ENCODE results near the gene GPC6. TPM values are rescaled to one million over a fixed set of nuclear protein-coding genes. Genes with fewer than 3 reads are reported as not detected.
"Not testable (repeated sequence)": the region's sequence is repeated elsewhere in the genome, so short reads cannot be mapped to it uniquely, and the experiment has no call there.

The GPC6 gene
- polyA plus RNA-seq, 10 donors: 8.0 to 21.9 (median 15.3) TPM

DNA sequence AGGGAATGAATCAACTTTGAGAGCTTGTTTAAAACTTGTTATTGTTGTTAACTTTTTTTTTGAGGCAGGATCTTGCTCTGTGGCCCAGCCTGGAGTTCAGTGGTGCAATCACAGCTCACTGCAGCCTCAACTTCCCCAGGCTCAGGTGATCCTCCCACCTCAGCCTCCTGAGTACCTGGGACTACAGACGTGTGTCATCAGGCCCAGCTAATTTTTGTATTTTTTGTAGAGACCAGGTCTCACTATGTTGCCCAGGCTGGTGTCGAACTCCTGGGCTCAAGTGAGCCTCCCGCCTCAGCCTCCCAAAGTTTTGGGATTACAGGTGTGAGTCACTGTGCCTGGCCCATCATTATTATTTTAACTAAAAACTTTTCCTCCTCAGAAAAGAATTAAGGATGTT is 1117.1 kb downstream of the GPC6 start:
- not testable (repeated sequence) for DNase-seq

DNA sequence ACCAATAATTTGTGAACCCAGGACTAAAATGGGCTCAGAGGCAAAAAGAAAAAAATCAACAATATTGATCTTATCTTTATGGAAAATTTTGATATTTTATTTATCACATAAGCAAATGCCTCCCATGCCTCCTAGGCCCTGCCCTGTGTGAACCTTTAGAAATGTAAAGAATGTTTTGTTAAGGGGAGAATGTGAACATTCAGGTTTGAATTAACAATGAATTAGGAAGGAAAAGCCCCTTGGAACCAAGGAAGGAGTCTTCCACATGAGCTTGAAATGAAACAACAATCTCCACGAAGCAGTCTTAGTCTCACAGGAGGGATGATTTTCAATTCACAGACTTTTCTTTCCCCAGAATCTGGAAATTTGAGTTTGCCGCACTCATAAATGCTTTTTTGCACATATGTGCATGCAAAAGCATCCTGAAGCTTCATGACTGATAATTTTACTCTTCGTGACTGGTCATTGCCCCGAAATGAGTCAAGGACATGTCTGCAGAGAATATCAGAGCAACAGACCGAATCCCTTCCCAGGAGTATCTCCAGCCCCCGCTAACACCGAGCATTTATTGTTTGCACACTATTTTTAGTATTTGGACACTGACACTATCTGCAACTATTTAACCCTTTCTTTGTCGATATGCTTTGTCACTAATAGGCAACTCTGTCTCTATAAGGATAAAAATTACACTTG is 1117.7 kb downstream of the GPC6 start:
- DNase-seq: peak in 1 of 3 donors; percentile 42

DNA sequence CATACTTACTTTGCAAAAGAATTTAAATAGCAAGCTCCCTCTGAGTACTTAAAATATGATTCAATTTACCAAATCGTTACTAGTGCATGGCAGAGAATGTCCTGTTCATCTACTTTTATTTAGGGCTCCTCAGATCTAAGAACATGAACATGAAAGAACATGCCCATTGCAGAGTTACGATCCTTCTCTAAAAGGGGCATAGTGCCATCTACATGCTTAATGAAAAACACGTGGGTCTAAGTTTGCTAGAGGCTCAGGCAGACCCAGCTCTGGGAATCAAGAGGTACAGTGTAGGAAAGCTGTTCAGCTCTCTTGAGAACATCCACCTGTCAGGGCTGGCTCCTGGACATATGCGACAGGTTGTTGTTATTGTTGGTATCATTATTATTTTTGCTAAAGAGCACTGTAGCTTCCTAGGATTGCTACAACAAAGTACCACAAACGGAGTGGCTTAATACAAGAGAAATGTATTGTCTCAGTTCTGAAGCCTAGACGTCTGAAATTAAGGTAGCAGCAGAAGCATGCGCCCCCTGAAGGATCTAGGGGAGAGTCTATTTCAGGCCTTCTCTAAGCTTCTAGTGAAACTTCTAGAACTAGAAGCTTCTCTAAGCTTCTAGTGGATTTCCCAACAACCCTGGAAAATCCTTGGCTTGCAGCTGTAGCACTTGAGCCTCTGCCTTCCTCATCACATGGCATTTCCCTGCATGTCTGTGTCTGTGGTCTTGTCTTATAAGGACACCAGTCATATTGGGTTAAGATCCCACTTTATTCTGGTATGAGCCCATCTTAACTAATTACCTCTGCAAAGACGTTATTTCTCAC is 1119.0 kb downstream of the GPC6 start:
- DNase-seq: no peak

DNA sequence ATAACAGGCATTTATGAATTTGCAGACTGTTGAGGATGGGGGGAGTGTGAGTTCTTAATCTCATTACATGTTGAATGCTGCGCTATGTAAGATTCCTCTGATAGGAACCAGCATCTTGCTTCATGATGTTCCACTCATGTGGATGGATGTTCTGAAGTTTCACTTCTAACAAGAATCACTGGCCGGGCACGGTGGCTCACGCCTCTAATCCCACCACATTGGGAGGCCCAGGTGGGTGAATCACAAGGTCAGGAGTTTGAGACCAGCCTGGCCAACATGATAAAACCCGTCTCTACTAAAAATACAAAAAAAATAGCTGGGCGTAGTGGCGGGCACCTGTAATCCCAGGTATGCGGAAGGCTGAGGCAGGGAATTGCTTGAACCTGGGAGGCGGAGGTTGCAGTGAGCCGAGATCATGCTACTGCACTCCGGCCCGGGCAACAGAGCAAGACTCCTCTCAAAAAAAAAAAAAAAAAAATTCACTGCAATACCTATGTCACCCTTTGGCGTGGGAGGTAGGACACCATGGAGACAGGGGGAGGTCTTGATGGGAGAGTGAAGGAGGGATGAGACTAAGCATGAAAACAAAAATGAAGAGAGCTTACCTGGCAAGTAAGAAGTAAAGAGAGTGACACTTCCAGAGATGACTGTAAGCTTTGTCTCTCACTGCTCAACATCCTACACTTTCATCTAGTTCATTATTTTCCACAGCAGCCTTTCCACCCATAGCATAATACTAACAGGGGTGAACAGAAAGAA is 1119.8 kb downstream of the GPC6 start:
- no peak for DNase-seq

DNA sequence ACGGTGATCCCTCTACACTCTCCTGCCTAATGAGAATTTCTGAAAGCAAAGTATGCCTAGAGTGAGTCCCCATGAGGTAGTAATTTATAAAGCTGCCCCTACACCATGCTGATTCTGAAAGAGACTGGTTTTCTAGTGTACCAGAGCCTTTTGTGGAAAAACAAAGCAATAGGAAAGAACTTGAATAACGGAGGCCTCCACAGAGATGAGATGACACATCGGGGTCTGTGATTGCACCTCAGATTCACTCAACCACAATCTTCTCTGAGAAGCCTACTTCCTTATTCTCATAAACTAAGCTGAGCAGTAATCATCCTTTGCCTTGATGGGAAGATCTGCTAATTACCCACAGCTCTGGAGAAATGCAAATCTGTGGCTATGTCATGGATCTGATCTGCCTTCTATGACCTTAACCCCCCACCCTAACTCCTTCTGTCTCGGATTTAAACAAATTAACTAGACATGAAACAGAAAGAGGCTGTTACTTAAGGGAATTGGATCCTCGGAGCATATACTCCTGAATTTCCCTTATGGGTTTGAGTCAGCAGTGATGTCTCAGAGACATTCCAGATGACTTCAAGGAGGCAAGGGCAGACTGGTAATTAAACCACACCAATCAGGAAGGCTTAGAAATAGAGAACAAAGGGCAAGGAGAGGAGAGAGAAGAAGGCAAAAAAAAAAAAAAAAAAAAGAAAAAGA is 1124.8 kb downstream of the GPC6 start:
- DNase-seq: peak in 1 of 3 donors; percentile 77

DNA sequence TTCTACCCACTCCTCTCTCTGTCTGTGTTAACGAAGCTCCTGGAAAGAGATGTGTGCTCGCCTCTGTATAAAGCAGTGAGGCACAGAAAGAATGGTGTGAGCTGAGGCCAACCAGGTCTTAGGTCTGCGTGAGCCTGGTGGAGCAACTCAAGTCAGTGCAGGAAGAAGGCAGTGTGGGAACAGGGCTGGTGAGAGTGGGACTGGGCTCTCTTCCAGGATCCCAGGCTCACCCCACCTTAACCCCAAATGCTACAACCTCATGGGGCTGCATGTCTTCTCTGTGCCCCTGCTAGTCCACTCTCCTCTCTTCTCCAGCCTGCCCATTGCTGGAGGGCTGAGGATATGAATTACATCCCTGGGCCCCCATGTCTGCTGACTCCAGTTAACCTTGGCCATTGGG is 1125.5 kb downstream of the GPC6 start:
- no peak for DNase-seq

DNA sequence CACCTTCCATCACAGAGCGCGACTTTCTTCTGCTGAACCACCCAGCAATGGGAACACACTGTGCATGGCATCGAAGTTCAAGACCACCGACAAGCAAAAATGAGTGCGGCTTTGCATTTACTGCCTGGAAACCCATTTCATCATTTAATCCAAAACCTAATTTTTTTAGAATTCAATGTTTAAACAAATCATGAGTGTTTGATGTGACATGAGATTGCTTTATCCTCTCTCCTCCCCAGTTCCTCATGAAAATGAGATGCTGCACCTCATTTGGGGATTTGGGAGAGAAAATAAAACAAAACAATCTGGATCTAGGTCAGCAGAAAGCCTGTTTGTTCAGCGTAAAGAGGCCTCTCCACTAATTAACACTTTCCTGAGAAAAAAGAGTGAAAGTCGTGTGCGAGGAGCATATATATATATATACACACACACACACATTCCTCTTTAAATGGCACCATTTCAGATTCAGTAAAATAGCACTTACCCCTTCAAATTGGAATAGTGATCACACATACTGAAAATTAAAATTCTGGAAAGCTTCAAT is 1126.6 kb downstream of the GPC6 start:
- no peak for DNase-seq

DNA sequence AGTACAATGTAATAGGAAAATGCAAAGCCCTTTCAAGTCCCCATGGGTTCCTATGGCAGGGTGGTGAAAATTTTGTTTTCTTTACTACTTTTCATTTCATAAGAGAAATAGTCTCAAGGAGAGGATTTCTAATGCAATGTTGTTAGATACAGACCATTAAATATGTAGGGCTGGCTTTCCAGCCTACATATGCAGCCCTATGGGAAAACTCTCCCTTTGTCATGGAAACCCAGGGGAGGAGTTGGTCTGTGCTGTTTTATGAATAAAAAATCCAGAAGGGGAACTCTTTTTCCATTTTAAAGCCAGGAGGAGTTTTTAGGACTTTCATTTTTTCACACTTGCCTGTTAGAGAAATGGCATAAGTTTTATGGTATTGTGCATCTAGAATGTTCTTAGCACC is 1133.3 kb downstream of the GPC6 start:
- no peak for DNase-seq

DNA sequence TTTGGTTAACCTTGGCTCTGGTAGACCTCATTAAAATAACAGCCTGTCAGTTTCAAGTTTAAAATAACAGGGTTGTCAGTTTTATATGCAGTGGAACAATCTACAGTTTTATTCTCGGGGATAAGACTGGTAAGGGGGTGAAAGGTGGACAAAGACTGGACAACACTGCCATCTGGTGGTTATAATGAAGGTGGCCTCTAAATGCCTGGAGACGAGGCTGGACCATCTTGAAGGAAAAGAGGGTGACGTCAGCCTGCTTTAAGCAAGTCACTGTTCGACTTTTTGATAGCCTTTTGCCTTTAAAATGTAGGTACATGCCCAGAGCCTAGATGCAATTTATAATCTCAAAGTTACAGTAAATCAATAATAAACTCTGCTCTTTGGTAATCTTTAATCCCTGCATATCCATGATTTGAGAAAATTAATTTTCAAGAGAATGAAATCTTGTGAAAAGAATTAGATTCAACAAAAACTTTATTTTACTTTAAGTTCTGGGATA is 1135.9 kb downstream of the GPC6 start:
- peak; percentile 83 to 90 (median 88) for DNase-seq

DNA sequence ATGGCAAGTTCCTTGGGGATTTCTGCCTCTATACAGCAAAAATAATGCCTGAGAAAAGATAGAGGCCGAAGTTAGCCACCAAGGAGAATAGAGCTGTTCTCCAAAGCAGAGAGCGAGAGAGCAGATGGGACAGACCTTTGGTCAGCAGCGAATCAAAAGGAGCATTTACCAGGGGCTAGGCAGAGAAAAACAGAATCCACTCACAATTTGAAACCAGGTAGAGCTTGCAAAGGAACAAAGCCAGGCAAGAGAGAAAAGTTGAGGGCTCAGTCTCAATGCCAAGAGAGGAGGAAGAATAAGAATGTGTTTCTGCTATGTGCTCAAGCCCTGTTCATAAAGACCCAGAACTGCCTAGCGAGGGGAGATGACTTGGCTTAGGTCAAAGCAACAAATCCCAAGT is 1140.1 kb downstream of the GPC6 start:
- no peak for DNase-seq

DNA sequence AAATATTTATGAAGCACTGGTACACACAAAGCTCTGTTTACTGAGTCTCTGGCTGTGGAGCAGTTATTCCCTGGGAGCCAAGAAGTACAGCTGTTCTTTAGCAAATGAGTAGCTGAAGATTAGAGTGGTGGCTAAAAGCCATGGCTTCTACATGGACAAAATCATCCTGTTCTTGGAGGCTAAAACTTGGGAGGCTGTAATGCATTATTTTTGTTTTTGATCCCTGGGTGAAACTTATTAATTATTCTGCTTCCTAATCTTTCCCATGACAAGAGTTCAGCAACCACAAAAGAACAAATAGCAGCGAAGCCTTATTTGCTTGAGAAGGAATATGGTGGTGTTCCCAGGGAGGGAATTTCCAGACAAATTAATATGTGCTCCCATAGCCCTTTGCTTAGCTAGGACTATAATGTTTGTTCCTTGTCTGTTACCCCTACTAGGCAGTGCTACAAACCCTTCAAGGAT is 1143.4 kb downstream of the GPC6 start:
- DNase-seq: peak; percentile 80 to 90 (median 81)

DNA sequence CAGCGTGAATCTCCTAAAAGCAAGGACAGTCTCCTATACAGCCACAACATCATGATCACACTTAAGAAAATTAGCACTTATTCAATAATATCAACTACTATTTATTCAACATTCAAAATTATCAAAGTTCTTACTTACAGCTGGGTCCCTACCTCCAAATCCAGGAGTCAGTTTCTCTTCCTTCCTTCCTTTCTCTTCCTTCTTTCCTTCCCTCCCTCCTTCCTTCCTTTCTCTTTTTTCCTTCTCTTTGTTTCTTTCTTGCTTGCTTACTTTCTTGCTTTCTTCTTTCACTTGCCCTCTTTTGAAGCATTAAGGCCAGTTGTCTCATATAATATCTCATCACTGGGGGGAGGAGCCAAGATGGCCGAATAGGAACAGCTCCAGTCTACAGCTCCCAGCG is 1145.2 kb downstream of the GPC6 start:
- no peak for DNase-seq

DNA sequence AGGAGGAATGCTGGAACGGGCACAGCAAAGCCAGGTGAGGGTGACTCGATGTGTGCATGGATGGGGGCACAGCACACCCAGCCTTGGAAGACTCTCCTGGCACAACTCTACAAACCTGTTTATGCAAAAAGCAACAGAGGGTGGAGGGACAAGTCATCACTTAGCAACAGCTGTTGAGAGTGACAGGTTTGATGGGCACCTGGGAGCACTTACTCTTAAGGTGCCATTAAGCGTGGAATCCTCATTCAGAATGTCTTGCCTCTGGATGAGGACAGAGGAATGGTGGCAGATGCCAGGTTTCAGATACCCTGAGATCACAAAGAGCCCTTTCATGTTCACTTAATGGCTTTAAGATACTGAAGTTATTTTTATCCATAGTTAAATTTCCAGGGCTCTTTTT is 1155.9 kb downstream of the GPC6 start:
- DNase-seq: no peak

DNA sequence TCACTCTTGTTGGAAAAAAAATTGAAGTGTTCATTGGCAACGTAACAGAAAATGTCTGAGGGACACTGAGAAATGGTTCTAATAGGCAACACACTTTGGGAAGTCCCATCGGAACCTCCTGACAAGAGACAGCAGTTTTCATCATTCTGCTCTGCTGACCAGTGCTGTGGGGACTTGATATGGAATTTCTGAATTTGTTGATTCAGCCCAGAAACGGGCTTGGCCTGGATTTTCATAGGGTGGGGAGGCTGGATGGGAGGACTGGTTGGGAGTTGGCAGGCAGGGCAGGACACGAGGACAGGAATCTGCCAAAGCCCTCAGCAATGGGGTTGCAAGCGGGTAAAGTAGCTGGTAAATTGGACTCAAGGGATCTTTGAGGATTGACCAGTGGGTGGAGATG is 1156.4 kb downstream of the GPC6 start:
- DNase-seq: no peak

DNA sequence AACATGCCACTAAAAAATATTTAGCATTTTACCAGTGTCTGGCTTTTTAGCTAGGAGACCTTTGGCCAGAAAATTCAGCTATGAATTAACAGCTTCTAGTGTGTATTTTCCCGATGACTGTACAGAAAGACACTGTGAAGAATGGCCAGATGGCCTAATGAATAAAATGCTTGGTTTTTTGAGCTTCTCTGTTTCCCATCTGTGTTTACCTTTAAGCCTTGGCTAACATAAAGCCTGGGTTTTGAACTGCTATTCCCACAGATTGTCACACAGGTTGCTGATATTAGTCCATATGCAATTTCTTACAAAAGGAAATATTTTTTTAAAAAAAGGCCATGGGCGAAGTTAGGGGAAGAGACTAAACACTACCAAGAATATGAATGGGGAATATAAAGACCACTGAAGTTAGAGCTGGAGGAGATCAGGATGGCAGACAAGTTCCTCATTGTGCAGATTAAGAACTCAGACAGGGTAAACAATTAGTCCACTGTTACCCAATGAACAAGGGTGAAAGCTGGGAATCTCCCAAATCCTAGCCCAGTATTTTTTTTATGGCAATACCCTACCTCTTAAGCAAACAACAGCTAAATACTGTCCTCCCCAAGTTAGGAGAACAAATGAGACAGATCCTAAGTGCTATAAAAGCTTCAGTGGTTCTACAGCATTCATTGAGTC is 1157.8 kb downstream of the GPC6 start:
- DNase-seq: no peak

DNA sequence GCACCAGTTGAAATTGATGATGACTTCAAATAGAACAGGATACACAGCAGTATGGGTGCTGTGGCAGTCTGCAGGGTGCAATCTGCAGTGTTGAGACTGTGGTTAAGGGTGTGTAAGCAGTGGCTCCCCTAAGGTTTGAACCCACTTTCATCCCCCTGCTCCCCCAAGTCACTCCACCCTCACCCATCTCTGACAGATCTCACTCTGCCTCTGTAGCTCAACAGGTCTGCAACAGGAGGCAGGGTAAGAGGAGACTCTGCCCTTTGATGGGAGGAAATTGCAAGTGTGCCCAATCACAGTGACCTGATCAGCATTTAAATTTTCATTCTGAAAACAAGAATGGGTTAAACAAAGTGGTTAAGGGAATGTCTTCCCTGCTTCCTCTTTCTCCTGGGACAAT is 1160.4 kb downstream of the GPC6 start:
- DNase-seq: no peak

DNA sequence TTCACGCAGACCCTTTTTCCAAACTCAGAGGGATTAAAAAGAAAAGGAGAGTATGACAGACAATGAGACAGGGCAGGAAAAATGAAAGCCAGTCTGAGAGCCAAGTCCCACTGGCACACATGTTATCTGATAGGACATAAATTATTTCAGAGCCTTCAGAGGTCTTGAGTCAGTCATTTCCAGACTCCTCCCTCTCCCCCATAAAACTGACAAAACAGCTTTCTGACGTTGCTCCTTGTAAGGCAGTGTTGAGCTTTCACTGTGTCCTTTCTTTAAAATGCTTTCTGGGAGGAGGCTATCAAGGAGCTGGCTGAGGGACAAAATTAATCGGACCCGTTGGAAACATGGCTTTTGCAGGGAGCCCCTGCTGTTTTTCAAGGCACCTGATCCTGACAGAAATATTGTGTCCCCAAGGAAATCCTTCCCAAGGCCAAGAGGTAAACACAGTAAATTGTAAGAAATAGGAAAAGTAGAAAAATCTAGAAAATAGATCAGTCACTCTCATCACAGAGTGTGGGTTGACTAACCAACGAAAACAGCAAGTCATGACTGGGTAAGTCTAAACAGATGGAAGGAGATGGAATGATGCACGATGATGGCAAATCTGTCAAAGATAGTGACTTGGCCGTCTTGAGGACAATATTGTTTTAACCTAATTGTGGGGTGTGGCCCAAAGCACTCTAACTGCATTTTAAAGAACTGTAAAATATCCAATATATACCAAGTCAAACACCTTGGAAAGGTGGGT is 1163.2 kb downstream of the GPC6 start:
- no peak for DNase-seq

DNA sequence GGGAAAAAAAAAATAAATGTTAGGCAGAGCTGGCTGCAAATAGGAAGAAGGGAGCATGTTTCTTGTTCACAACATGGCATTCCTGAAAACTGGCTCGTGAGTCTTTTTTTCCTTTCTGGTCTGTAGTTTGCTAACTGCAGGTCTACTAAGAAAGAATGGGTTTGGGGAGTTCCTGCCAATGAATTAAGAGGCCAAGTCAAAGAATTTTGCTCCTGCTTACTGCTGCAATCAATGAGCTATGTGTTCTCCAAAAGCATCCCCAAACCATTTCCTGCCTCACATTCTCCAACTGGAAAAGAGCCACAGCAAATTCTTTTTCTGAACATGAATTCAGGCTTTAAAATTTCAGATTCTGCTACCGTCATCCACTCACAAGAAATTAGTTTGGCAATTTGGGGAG is 1164.3 kb downstream of the GPC6 start:
- peak in 1 of 3 donors; percentile 41 for DNase-seq

DNA sequence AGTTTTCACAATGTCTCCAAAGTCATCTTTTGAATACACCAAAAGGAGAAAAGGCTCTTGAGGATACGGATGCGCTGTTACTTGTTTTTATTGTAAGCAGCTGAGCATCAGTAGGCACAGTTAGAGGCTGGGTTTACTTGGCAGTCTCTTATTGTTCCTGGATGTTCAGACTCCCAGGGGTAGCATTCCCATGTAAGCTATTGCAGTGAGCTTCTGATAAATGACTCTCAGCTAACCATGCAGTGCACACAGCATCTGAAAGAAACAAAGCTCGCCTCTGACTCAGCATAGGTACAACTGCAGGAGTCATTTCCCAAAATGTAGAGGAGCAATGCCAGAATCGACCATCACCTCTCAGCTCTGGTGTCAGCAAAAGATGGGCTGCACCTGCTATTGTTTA is 1168.1 kb downstream of the GPC6 start:
- no peak for DNase-seq

DNA sequence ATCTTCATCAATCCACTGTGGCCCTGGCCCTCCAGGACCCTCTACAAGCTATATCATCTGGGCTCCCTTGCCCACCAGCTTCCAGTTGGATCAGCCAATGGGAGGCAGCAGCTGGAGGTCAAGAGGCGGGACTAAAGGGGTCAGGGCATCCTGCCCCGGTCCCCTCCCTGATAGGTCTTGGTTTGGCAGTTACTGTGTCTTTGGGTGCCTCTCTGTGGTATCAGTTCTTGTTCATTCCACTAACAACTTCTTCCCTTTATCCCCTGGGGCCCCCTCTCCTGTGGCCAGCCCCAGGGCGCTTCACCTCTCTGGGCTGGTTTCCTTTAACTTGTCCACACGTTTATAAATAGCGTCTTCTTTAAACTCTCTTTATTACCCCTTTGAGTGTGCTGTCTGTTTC is 1169.3 kb downstream of the GPC6 start:
- DNase-seq: no peak
